GM18520 (cell line): ENCODE measurements around the gene DGAT2.

Experiments
- ATAC-seq: cut with Tn5 transposase; IDR thresholded peaks from one replicate; pipeline ENCODE4 v1.9.1; 2021; ENCODE audit not compliant: unreplicated experiment

The DGAT2 gene

DNA sequence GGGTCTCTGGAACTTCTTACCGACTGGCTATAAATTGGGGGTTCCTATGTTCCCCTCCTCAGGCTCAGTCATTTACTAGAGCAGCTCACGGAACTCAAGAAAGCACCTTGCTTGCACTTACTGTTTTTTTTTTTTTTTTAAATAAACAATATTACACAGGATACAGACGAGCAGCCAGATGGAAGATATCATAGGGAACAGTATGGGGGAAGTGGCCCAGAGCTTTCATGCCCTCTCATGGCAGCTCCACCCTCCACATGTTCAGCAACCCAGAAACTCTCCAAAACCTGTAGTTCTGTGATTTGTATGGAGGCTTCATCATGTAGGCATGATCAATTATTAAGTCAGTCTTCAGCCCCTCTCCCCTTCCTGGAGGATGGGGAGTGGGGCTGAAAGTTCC, 54.0 kb downstream of the DGAT2 start:
- no peak for ATAC-seq

DNA sequence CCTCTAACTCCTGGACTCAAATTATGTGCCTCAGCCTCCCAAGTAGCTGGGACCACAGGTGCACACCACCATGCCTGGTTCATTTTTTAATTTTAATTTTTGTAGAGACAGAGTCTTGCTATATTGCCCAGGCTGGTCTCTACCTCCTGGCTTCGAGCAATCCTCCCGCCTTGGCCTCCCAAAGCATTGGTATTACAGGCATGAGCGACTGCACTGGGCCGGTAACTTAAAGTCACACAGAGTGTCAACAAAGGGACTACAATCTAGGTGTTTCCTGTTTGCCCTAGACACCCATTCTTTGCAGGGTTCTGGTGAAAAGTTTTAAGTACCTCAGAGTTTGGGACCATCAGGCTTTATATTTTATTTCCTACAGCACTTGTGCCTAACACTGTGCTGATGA, 54.8 kb downstream of the DGAT2 start:
- ATAC-seq: no peak

DNA sequence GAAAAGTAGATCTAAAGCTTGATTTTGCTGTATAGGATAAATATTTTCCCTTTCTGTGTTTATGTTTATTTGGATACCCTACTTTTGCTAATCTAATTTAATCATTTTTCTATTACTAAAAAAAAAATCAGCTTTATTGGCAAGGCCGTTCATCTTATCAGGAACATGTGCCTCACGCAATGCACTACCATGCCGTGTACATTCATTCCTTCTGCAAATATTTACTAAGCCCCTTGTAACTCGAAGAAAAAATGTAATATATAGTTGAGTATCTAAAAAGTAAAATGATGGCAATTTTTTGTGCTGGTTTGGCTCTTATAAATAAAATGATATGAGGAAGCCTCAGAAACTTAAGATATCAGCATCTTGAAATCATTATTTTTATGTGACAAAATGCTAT, 55.4 kb downstream of the DGAT2 start:
- no peak for ATAC-seq

DNA sequence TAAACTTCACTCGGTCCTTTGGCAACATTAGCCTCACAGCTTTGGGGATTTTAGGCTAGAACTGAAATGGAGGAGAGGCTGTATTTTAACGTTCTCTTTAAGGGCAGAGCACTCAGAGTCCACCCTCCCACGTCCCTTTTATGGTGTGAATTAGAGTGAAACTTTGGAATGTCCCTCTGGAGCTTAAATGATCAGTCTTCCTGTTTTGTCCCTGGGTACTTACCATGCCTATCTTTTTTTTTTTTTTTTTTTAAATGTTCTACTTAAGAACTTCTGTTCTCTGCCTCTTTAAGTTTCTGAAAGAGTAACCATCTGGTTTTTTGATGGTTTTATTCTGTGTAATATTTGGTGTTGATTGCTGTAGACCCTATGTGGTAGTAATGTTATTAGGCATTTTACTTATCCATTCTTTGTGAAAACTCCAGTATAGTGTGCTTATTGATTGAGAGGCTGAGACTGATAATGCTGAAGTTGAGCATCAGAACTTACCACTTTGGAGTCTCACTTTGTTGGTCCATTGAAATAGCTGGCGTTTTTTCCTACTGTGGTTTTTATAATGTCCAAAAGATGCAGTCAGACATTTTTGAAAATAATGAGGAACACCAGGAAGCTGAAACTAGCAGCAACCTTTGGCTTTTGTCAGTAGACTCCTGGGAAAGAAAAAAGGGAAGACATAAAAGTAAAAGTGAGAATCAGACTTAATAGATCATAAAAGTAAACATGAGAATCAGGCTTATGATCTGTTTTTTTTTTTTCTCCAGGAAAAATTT, 58.1 kb downstream of the DGAT2 start:
- ATAC-seq: no peak

DNA sequence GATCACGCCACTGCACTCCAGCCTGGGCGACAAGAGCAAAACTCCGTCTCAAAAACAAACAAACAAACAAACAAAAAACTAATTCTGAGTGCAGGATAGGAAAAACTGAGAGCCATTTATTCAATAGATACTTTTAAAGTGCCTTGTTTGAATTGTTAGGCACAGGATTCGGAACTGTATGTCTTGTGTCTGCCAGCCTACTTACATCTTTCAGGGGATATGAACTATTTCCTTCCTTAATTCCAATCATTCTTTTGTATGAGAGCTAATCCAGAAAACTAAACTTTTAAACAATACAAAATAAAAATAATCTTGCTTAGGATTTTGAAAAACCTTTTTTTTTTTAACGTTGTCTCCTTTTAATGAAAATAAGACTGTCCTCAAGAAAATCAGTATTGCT, 59.0 kb downstream of the DGAT2 start:
- ATAC-seq: no peak

DNA sequence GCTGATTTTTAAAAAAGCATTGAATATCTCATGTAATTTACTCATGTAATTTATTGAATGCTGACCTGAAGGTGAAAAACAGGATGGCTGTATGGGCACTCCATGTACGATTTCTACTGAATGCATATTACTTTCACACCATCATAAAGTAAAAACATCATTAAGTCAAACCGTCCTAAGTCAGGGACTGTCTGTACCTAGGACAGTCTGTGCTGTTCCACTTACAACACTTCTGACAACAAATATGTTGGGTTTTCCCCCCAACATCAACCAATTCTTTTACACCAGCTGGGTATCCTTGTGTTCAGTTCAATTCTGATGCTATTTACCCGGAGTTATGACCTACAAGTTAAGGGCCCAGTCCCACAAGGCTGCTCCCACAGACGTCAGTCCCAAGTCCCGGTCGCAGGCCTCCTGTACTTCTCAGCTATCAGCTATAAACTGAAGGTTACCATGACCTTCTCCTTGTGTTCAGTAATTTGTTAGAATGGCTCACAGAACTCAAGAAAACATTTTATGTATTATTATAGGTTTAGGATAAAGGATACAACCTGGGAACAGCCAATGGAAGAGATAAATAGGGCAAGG, 63.4 kb downstream of the DGAT2 start:
- no peak for ATAC-seq

DNA sequence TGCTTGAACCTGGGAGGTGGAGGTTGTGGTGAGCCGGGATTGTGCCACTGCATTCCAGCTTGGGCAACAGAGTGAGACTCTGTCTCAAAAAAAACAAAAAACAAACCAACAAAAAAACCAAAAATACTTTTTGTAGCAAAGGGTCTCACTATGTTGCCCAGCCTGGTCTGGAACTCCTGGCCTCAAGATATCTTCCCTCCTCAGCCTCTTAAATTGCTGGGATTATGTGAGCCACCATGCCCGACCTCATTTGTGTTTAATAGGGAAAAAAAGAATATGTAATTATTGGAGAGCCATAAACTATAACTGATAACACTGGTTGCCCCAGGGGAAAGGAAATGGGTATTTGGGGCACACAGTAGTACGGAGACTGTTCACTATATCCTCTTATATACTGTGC, 66.2 kb downstream of the DGAT2 start:
- no peak for ATAC-seq

DNA sequence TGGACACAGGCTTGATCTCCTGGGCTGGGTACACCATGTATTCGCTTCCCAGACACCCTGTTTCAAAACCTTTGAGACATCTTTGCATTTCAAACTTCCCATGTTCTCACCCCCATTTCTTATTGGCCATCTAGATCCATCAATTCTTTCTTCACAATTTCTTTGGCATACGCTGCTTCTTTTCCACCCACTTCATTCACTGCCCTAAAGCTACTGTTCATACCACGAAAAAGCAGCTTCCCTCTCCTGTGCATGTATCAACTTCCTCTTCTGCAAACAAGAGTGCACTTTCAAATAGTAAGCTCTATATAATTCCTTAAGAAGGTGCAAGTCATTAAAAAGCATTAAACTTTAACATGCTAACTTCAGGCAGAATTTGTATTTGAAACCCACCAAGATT, 67.8 kb downstream of the DGAT2 start:
- ATAC-seq: no peak

DNA sequence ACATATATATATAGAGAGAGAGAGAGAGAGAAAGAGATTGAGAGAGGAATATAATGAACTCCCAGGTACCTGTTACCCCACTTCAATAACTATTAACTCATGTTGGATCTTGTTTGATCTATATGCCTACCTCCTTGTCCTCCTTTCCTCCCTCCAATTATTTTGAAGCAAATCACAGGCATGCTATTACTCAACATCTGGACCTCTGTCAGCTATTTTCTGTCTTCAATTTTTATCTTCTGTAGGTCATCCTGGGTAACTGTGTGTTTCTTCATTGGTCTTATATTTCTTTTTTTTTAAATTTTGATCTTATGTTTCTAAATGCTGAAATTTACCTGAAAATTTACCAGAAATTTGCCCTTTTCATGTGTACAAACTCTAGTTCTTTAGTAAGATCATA, 71.3 kb downstream of the DGAT2 start:
- no peak for ATAC-seq

DNA sequence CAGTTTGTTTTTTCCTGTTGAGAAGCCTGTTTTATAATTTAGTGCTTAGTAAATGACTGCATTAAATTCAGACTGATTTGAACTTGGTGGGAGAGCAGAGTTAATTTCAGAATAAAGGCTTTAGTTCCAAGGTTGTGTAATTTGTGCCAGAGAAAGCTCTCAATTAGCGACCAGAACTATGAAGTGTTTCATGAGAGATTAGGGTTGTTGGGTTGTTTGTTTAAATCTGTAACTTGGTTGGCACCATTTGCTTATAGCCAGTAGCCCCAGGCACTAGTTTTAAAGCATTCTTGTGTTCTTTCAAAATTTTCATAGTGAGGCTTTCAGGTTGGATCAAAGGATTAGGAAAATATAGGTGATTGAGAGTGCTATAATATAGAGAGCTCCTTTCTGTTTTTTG, 71.9 kb downstream of the DGAT2 start:
- ATAC-seq: no peak

DNA sequence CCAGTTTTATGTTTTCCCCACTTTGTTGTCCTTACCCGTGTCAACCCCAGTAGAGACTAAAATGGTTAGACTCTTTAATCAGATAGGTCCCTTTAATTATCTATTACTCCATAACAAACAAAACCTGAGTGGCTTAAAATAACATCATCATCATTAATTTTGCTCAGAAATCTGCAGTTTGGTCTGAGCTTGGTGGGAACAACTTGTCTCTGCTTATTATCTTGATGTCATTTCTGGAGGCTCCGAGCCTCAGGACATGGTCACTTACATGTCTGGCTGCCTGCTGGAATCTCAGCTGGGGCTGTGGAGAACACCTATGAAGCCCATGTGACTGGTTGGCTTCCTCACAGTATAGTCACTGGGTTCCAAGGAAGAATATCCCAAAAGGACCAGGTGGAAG, 73.2 kb downstream of the DGAT2 start:
- no peak for ATAC-seq

DNA sequence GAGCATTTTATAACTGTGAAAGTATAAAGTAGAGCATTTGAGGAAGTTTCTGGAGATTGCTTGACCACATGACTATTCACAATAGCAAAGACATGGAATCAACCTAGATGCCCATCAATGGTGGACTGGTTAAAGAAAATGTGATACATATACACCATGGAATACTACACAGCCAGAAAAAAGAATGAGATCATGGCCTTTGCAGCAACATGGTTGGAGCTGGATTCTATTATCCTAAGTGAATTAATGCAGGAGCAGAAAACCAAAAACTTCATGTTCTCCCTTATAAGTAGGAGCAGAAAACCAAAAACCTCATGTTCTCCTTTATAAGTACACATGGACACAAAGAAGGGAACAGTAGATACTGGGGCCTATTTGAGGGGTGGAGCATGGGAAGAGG, 76.7 kb downstream of the DGAT2 start:
- no peak for ATAC-seq

DNA sequence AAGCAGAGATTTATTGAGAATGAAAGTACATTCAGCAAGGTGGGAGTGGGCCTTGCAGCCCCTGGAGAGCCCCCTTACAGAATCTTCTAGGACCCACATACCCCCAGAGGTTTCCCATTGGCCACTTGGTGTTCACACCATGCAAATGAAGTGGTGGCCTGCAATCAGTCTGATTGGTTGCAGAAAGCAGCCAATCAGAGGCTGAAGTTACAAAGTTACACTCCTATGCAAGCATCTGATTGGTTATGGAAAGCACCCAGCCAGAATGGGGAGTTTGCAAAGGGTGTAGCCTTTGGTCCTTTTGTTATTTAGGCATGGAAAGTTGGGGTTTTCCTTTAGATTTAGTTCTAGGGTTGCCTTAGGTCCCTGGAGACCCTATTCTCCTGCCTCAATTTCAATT, 81.3 kb downstream of the DGAT2 start:
- no peak for ATAC-seq

DNA sequence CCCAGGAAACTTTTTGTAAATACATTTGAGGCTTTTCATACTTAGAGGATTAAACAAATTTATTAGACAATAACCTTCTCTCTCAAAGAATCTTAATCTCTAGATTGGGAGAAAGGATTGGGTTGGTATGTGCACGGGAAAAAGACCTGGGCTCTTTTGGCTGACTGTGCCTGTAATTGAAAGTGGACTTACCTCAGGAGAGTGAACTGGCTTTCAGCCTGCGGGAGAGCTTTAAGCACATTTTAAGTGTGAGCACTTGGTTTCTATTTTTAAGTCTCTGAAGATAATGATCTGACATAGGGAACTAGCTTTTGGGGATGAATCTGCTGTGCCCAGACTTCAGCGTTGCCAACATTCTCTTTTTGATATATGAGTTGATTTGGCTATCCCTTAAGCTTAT, 82.2 kb downstream of the DGAT2 start:
- no peak for ATAC-seq
